ENCODE measurements around the gene CASZ1. TPM values are rescaled to one million over a fixed set of nuclear protein-coding genes. Genes with fewer than 3 reads are reported as not detected.

Gene CASZ1
- total RNA-seq, 1 experiment from 2014 or later = 3.9 TPM

GRCh38 chr1:10661453-10661852, 135.0 kb downstream of the CASZ1 start:
- Histone ChIP-seq H3K18ac (ENCODE audit: insufficient read length, low read depth, low read length) (no peak overlapping the region), H3K79me2 (ENCODE audit: insufficient read depth, low read length) (no peaks in the 10 kb centered on the region), H3K14ac (ENCODE audit: insufficient read depth, low read length) (no peak overlapping the region), H4K91ac (ENCODE audit: insufficient read length, low read depth, low read length) (no peak overlapping the region), H3K9ac (ENCODE audit: extremely low read depth, insufficient read length, low read length) (no peak overlapping the region), H3K27me3 (ENCODE audit: insufficient read depth, low read length) (no peaks in the 10 kb centered on the region), H4K20me1 (ENCODE audit: control insufficient read depth, insufficient read depth, insufficient read length) (no peaks in the 10 kb centered on the region), H3K9me3 (ENCODE audit: control insufficient read depth, low read depth, low read length) (no peaks in the 10 kb centered on the region), H4K5ac (ENCODE audit: insufficient read length, low read depth, low read length) (peak overlapping the region; percentile 13), H3K27ac (ENCODE audit: insufficient read length, low read depth, low read length) (no peak overlapping the region), H2BK12ac (ENCODE audit: insufficient read length, low read depth, low read length) (no peak overlapping the region), H3K79me1 (ENCODE audit: insufficient read depth, low read depth, low read length, poor library complexity, severe bottlenecking) (no peaks in the 10 kb centered on the region), H2AK5ac (ENCODE audit: insufficient read length, low read length) (no peak overlapping the region), H2BK5ac (ENCODE audit: insufficient read length, low read length) (no peak overlapping the region), H2AFZ (ENCODE audit: low read length) (no peak overlapping the region), H2BK20ac (ENCODE audit: low read depth, low read length, poor library complexity, severe bottlenecking) (no peak overlapping the region), H4K8ac (replicated peaks; ENCODE audit: insufficient read length, low read depth, low read length) (no peak overlapping the region), H3K4me1 (ENCODE audit: insufficient read depth, low read length) (no peaks in the 10 kb centered on the region), H2BK15ac (ENCODE audit: low read depth, low read length) (no peak overlapping the region), H3K23me2 (ENCODE audit: insufficient read length, low read depth, low read length, poor library complexity, severe bottlenecking) (no peaks in the 10 kb centered on the region), H3K56ac (ENCODE audit: insufficient read length, low read depth, low read length) (peak overlapping the region; percentile 4), H3K4me2 (ENCODE audit: insufficient read depth, insufficient read length, low read length) (no peak overlapping the region), H3K4ac (ENCODE audit: low read depth, low read length) (no peak overlapping the region), H3T11ph (ENCODE audit: low read length) (no peak overlapping the region), H3K23ac (ENCODE audit: insufficient read length, low read depth, low read length) (no peak overlapping the region), H2BK120ac (ENCODE audit: low read depth, low read length, poor library complexity, severe bottlenecking) (no peak overlapping the region)
- no peak overlapping the region for H3K4me3 Mint-ChIP-seq
- H3K4me1 Mint-ChIP-seq = peaks cover 10 to 12% of the 10 kb centered on the region in 2 experiments
- H3K27ac Mint-ChIP-seq = no peak overlapping the region
- TF ChIP-seq CTCF (conservative IDR thresholded peaks at IDR 0.05) = no peak
- 100% methylated on average over 2 of the region's 5 CpGs for WGBS (ENCODE audit: extremely low coverage, insufficient read length, low lambda C conversion rate)
- no peaks in the 10 kb centered on the region for H3K9me3 Mint-ChIP-seq
- no peaks in the 10 kb centered on the region for H3K36me3 Mint-ChIP-seq (ENCODE audit: insufficient read depth in 1 of 3, low read depth in 3 of 3)
- H3K27me3 Mint-ChIP-seq (ENCODE audit: low read depth) = no peaks in the 10 kb centered on the region
- DNase-seq = no peak

All from H9 (cell line).